NCI-H524 treated with DMSO at 0.1 percent for 48 hours (cell line): ENCODE measurements around the gene FMR1NB.

Experiments
- DNase-seq: peaks from one replicate; lab custom pipeline; 2025; lab: John Stamatoyannopoulos, UW

Gene FMR1NB, protein sequence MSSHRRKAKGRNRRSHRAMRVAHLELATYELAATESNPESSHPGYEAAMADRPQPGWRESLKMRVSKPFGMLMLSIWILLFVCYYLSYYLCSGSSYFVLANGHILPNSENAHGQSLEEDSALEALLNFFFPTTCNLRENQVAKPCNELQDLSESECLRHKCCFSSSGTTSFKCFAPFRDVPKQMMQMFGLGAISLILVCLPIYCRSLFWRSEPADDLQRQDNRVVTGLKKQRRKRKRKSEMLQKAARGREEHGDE

DNA sequence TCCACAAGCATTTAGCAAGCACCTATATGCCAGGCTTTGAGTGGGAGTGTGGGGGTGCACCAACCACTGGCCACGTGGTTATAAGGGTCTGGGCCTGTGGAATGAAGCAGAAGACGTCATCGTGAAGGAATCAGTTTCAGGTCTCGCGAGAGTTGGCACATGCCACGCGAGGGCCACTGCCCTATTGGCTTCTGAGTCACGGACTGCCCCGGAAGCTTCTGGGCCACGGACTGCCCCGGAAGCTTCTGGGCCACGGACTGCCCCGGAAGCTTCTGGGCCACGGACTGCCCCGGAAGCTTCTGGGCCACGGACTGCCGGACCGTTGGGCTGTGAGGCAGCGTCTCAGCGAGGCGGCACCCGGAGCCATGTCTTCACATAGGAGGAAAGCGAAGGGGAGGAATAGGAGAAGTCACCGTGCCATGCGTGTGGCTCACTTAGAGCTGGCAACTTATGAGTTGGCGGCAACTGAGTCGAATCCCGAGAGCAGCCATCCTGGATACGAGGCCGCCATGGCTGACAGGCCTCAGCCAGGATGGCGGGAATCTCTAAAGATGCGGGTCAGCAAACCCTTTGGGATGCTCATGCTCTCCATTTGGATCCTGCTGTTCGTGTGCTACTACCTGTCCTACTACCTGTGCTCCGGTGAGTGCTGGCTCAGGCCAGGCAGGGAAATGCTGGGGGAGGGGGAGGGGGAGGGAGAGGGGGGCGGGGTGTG lies at the start of gene FMR1NB:
FMR1NB (plus strand) TSS at position 300 of the 715 bp plus-strand sequence; CDS start at position 366, 66 bp downstream.
- DNase-seq = no peak

- DNase-seq = no peak
Observed at GRCh38 chrX:147933815-147934214, 47.3 kb upstream of the FMR1NB start.

- DNase-seq = no peak
Observed at GRCh38 chrX:147935156-147935758, 45.9 kb upstream of the FMR1NB start.

DNA sequence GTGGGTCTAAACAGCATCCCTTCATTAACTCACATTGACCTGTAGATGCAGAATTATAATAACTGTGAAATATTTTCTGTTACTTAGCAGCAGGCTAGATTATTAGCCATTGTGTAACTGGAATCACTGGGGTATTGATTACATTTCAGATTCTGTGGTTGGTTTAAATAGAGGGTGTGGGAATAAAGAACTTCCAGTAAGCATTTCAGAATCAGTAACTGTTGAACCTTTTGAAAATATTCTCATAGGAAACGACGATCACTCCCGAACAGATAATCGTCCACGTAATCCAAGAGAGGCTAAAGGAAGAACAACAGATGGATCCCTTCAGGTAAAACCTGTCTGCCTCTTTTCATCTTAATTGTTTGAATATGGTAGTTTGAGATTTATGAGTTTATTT lies 35.9 kb upstream of the FMR1NB start:
- DNase-seq = no peak

GRCh38 chrX:147948531-147948930 lies 32.6 kb upstream of the FMR1NB start:
- DNase-seq = no peak

DNA sequence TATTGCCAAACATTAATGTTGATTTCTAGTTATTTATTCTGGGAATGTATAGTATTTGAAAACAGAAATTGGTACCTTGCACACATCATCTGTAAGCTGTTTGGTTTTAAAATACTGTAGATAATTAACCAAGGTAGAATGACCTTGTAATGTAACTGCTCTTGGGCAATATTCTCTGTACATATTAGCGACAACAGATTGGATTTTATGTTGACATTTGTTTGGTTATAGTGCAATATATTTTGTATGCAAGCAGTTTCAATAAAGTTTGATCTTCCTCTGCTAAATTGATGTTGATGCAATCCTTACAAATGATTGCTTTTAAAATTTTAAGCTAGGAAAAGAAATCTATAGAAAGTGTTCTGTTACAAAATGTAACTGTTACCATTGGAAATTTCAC lies 30.8 kb upstream of the FMR1NB start:
- no peak for DNase-seq

DNA sequence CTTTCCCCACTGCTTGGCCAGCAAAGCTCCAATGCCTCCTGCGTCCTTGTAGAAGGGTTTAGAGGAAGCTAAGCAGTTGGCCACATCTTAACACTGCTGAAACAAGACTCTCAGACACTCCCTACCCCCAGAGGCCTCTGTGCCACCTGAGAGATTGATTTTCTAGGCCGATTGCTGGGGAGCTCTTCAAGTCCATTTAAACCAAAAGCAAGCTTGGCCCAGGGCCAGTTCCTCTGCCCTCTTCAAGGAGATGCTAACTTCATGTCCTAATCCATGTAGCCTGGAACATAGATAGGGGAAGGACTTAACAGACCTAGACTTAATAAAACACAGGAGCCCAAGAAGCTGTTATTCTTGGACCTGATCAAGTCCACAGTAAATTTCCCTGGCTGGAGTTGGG lies 27.2 kb upstream of the FMR1NB start:
- DNase-seq = no peak

DNA sequence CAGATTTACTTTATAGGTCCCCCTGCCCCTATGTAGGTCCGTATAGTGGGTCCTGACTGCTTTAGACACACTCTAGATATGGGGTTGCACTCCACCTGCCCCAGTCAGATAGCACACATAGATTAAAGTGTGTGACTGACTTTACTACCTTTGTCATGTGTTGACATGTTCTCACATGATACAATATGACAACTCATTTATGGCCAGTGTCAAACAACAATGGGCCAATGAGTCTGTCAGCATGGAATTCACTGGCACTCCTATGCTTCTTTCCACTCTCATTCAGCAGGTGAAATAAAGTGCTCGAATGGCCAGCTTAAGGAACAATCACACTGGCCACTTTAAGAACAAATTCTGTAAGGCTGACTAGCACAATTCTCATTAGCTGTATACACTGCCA lies 23.8 kb upstream of the FMR1NB start:
- no peak for DNase-seq

GRCh38 chrX:147958291-147958690 lies 22.8 kb upstream of the FMR1NB start:
- DNase-seq = no peak

DNA sequence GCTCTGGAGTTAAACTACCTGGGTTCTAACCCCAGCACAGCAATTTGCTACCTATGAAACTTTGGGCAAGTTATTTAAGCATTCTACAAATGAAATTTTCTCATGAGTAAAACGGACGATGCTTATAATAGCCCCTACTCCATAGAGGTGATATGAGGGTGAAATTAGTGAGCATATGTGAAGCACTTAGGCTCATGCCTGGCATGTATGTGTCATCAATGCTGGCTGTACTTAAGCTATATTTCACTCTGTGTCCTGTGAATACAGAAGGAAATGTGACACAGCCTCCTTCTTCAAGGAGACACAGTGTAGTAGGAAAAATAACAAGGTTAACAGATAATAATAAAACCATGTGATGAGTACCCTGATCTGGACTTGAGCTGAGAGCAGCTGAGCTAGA lies 20.4 kb upstream of the FMR1NB start:
- no peak for DNase-seq

DNA sequence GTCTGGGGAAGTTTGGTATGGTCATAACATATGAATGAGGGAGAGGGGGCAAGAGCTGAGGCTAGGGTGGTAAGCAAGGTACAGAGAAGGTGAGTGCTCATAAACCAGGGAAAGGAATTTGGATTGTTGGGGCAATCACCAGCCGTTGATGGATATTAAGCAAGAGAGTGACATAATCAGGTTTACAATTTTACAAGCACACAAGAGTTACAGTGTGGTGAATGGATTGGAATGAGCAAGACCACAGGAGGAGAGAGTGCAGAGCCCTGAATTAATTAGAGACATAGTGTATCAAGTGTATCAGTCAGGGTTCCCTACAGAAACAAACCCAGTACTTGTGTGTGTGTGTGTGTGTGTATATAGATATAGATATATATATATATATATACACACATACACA lies 18.7 kb upstream of the FMR1NB start:
- no peak for DNase-seq

DNA sequence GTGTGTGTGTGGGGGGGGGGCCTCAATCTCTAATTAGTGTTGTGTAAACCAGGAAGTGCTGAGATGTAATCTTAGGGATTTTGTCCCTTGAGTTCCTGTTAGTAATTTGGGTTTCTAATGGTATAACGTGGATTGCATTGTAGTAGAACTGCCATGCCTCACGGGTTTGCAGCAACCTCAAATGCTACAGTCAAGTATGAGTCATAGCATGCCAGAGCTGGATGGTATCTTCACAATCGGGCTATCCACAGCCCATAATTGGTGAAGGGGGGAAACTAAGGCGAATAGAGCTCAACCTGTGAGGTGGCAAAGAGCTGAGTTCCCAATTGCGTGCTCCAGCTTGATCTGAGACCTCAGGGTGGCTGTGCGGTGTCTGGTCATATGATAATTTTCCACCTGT lies 2.2 kb upstream of the FMR1NB start:
- no peak for DNase-seq

DNA sequence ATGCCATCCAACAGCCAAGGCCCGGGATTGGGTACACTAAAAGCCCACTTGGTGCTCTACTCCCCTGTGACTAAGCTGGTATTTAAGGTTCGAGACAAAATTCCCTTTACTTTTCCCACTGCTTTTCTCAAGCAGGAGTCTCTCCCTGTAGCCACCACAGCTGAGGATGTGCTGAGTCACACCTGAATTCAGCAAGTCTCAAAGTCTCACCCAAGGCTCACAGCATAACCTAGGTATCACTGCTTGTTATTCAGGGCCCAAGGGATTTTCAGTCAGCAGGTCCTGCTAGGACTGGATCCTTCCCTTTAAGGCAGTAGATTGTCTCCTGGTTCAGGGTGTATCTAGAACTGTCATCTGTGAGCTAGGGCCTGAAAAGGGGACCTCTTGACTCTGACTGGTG lies 39.2 kb downstream of the FMR1NB start:
- DNase-seq = no peak

DNA sequence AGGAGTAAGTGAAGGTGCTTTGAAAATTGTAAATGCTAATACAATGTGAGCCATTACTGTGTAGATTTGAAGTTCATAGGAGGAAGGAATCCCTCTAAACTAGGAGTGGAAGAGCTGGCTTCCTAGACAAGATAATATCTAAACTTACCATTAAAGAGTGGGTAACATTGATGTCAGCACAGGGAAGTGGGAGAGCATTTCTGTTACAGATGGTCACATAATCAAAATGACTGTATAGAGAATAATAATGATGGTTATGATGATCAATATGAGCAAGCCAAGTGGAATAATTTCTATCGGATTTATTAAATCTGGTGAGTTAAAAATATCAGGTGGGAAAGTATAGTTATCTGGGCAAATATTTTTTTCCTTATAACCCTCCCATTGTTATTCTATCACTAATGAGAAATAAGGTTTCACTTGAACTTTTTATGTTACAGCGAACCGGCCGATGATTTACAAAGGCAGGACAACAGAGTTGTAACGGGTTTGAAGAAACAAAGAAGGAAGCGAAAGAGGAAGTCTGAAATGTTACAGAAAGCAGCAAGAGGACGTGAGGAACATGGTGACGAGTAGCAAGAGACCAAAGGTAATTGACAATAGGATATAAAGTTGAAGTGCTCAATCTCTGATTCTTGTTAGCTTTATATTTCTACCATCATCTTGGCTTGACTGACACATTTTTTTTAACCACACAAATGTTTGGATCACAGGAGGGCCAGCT lies 43.5 kb downstream of the FMR1NB start:
- no peak for DNase-seq

DNA sequence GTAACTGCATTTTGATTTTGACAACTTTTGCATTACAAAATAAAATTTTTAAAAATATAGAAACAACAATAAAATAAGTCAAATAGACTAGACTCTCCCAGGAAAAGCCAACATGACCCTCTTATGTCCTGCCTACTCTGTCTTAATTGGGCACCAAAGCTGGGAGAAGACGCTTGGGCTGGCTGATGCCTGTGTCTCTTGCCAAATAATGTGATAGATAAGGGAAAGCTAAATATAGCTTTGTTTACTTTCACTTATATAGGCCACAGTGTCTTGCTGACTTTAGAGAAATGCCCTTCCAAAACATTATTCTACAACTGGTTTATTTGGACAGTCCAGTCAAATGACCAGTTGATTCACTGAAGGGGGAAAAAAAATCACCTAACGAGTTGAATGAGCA lies 54.2 kb downstream of the FMR1NB start:
- no peak for DNase-seq

DNA sequence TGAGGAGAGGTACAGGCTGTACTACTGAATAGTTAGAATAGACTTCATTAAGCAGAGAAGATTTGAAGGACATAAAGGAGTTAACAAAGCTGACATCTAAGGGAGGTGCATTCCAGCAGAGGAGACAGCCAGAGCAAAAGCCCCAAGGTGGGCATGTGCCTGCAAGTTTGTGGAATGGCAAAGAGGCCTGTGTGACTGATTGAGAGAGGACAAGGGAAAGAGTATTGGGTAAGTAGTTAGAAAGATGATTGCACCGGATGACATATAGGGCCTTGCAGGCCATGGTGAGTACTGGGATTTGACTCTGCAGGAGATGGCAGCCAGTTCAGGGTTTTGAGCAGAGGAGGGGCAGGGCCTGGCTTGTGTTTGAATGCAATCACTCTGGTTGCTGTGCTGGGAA lies 55.9 kb downstream of the FMR1NB start:
- no peak for DNase-seq

- DNase-seq = no peak
Observed at GRCh38 chrX:148043271-148043855, 62.2 kb downstream of the FMR1NB start.

DNA sequence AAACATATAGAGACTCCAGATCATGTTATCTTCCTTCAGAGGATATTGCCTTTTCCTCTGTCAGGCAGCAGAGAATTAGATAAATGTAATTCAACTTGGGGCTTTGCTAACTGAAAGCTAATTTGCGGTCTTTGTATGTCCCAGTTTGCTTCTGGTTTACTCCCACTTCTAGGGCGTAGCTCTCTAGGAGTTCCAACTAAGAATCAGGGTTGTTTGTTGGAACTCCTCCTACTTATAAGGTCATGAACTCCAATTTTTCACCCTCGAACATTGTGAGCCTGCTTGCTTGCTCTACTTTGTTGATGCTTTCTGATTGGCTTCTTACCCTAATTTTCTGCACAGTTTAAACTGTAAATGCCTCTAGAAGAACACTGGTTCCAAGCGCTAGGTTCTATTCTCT lies 66.1 kb downstream of the FMR1NB start:
- no peak for DNase-seq

DNA sequence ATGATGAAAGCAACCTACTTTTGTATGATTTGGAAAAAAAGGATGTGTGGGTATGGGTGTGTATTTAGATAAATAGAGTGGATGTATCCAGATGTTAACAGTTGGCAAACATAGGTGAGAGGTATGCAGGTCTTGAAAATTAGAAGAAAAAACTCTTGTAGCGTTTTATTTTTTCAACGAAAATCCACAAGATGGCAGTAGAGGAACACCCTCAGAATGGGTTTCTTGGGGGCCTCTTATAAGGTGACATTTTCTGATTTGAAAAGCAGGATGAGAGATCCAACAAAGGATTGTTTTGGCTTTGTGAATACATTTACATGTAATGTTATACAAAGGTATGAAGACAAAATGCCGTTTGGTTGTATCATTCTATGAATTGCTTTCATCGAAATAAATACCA lies 68.3 kb downstream of the FMR1NB start:
- DNase-seq = peak; percentile 12

DNA sequence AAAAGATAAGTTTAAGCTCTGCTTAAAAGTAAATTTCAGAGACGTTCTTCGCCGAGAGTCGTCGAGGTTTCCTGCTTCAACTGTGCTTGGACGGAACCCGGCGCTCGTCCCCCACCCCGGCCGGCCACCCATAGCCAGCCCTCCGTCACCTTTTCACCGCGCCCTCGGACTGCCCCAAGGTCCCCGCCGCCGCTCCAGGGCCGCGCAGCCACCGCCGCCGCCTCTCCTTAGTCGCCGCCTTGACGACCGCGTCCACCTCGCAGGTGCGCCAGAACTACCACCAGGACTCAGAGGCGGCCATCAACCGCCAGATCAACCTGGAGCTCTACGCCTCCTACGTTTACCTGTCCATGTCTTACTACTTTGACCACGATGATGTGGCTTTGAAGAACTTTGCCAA lies 70.8 kb downstream of the FMR1NB start:
- no peak for DNase-seq

DNA sequence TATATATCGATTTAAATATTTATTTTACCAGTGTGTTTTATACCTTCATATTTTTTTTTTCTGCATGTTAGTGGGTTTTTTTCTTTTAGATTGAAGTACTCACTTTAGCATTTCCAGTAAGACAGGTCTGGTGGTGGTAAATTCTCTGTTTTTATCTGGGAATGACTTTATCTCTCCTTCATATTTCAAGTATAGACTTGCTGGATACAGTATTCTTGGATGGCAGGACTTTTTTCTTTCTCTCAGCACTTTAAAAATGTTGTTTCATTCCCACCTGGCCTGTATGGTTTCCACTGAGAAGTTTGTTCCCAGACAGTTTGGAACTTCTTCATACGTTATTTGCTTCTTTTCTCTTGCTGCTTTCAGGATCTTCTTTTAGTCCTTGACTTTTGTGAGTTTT lies 86.1 kb downstream of the FMR1NB start:
- no peak for DNase-seq

DNA sequence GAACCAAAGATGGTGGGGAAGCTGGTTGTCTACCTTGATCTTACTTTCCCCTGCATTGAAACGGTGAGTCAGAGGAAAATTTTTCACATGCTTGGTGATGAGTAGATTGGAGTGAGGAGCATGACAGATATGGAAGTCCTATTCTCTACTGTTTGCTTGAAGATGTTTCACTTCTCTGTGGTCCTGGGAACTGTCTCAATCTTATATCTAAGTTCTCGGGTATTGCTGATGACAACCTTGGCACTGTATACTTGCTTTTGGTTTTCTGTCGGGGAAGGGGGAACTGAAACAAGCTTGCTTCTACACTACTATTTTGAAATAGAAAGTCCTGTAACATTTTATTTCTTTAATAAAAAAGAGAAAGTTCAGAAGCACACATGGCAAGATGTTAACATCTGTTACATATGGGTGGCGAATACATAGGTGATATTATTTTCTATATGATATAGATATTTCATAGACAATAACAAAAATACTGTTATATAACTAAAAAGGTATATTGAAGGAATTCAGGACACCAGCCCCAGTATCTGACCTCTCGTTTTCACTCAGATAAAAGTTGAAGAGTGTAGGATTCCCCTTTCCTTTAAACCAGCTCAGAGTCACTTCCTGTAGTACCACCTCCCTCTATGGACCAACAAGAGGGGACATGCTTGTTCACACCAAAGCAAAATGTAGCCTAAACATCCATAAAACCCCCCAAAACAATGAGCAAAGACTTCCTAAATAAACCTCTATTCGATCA lies 88.8 kb downstream of the FMR1NB start:
- DNase-seq = no peak
